K562 (cell line): Measurements from ENCODE around the gene ZNF316. TPM values are rescaled to one million over a fixed set of nuclear protein-coding genes. Genes with fewer than 3 reads are reported as not detected.

Experiments
- ATAC-seq: fragments of 200-7000 bp; cut with Tn5 transposase; 3 replicates; pipeline ENCODE4 v1.9.1; 2020; ENCODE audit warnings: moderate library complexity
- BruUV-seq: library from RNA; stranded (reverse); fragments of 400-500 nt; replicated peaks from 2 replicates; lab custom pipeline; 2021; lab: Mats Ljungman, UMichigan
- CTCF ChIA-PET: fragments of 300-600 bp; formaldehyde crosslinking; extraction: SDS; loops from one replicate; lab custom pipeline; 2021; ENCODE audit warnings: low intra/inter-chr PET ratio; lab: Yijun Ruan, JAX
- POLR2A ChIA-PET: fragments of 300-600, 350-650 bp; sonication (Branson Sonifier 250); formaldehyde crosslinking; extraction: SDS; loops from one replicate; lab custom pipeline; 2021; ENCODE audit warnings: antibody characterized with exemption, inconsistent platforms; lab: Yijun Ruan, JAX
- DNase-seq, 4 experiments: peaks; one replicate each; pipeline versions ENCODE4 v3.0.0 to v3.0.0-alpha.2; 2011 to 2018; ENCODE audit warnings: low spot score in 3 of 4, mixed read lengths in 3 of 4; ENCODE audit errors: extremely low read depth in 1 of 4
- FAIRE-seq: peaks from 2 replicates; lab custom pipeline; 2011; peaks lifted over from hg19 to GRCh38; lab: Jason Lieb, UNC
- H2AFZ ChIP-seq: 2 replicates; pipeline ENCODE4 v1.6.0; 2011; ENCODE audit warnings: low read depth, low read length, control low read depth, inconsistent platforms
- H3K27ac ChIP-seq: fragments of 200-600 bp; 3 replicates; pipeline ENCODE4 v1.8.0; 2011; ENCODE audit warnings: low read depth, mild to moderate bottlenecking, control low read depth, inconsistent platforms, low read length, moderate library complexity, mixed read lengths; ENCODE audit errors: extremely low read depth
- H3K27me3 ChIP-seq, 2 experiments: fragments of 300-600 bp in 1 of 2; 2 replicates in 1 of 2; 3 replicates in 1 of 2; pipeline versions ENCODE4 v1.6.0 to v1.8.0; 2011; ENCODE audit warnings: inconsistent platforms in 2 of 2, low read length in 2 of 2, mild to moderate bottlenecking in 1 of 2, mixed read lengths in 1 of 2, moderate library complexity in 1 of 2; ENCODE audit not compliant: control insufficient read depth in 2 of 2, insufficient read depth in 2 of 2
- H3K36me3 ChIP-seq: fragments of 300-600 bp; 3 replicates; pipeline ENCODE4 v1.8.0; 2011; ENCODE audit warnings: mild to moderate bottlenecking, low read length, inconsistent platforms; ENCODE audit not compliant: control insufficient read depth, insufficient read depth
- H3K4me1 ChIP-seq, 2 experiments: fragments of 200-600 bp in 1 of 2; replicated peaks in 1 of 2; 2 replicates in 1 of 2; 3 replicates in 1 of 2; pipeline versions ENCODE4 v1.5.1 to v1.8.0; 2011; ENCODE audit warnings: inconsistent platforms in 2 of 2, low read length in 2 of 2, mild to moderate bottlenecking in 1 of 2, mixed read lengths in 1 of 2, moderate library complexity in 1 of 2; ENCODE audit not compliant: control insufficient read depth in 2 of 2, insufficient read depth in 2 of 2
- H3K4me2 ChIP-seq: 2 replicates; pipeline ENCODE4 v1.6.1; 2011; ENCODE audit warnings: low read length, control low read depth, inconsistent platforms, mixed read lengths; ENCODE audit not compliant: insufficient read depth
- H3K4me3 ChIP-seq: fragments of 200-600 bp; sonication (generic), shearing (Covaris generic); 2 replicates; pipeline ENCODE4 v1.5.1; 2016; ENCODE audit warnings: control low read depth, inconsistent platforms
- H3K79me2 ChIP-seq: fragments of 200-600 bp; 3 replicates; pipeline ENCODE4 v1.8.0; 2011; ENCODE audit warnings: low read length, inconsistent platforms; ENCODE audit not compliant: control insufficient read depth, insufficient read depth
- H3K9ac ChIP-seq, 2 experiments: 2 replicates each; pipeline versions ENCODE4 v1.6.0 to v1.6.1; 2011; ENCODE audit warnings: low read depth in 2 of 2, low read length in 2 of 2, control low read depth in 1 of 2, inconsistent platforms in 1 of 2, mild to moderate bottlenecking in 1 of 2, mixed read lengths in 1 of 2; ENCODE audit not compliant: insufficient read depth in 1 of 2
- H3K9me1 ChIP-seq: one replicate; pipeline ENCODE4 v1.6.0; 2011; ENCODE audit warnings: inconsistent platforms, mild to moderate bottlenecking, low read length, moderate library complexity; ENCODE audit not compliant: control insufficient read depth, insufficient read depth
- H3K9me3 ChIP-seq: replicated peaks from 2 replicates; pipeline ENCODE4 v1.5.1; 2011; ENCODE audit warnings: low read depth, low read length, inconsistent platforms; ENCODE audit not compliant: control insufficient read depth, insufficient read depth
- H4K20me1 ChIP-seq: replicated peaks from 2 replicates; pipeline ENCODE4 v1.6.1; 2011; ENCODE audit warnings: low read length, inconsistent platforms, mixed read lengths; ENCODE audit not compliant: control insufficient read depth, insufficient read depth
- BRF1 ChIP-seq: IDR thresholded peaks from 3 replicates; pipeline ENCODE4 v1.6.1; 2011; ENCODE audit warnings: borderline replicate concordance, mild to moderate bottlenecking; ENCODE audit not compliant: insufficient read length; ENCODE audit errors: extremely low read depth
- ELK1 ChIP-seq: sonication (generic); formaldehyde crosslinking; IDR thresholded peaks from 2 replicates; pipeline ENCODE4 v1.8.1; 2022; ENCODE audit warnings: missing genetic modification reagents
- ERF ChIP-seq: fragments of 450-650 bp; formaldehyde crosslinking; IDR thresholded peaks from 2 replicates; pipeline ENCODE4 v1.4.0; 2020; ENCODE audit warnings: mild to moderate bottlenecking, mixed read lengths
- HDGF ChIP-seq: fragments of 450-650 bp; IDR thresholded peaks from 2 replicates; pipeline ENCODE4 v1.6.1; 2016
- MCM2 ChIP-seq: fragments of 450-650 bp; IDR thresholded peaks from 2 replicates; pipeline ENCODE4 v1.6.1; 2017; ENCODE audit warnings: low read depth, mild to moderate bottlenecking
- MGA ChIP-seq: fragments of 450-650 bp; IDR thresholded peaks from 2 replicates; pipeline ENCODE4 v1.6.1; 2016; ENCODE audit warnings: mild to moderate bottlenecking, moderate library complexity
- NCOA4 ChIP-seq: fragments of 450-650 bp; IDR thresholded peaks from 2 replicates; pipeline ENCODE4 v1.6.1; 2018; ENCODE audit warnings: mild to moderate bottlenecking; ENCODE audit not compliant: partially characterized antibody
- PYGO2 ChIP-seq: fragments of 450-650 bp; IDR thresholded peaks from 2 replicates; pipeline ENCODE4 v1.6.1; 2016; ENCODE audit warnings: mild to moderate bottlenecking, missing genetic modification characterization, moderate library complexity, missing compliant biosample characterization
- ZNF512 ChIP-seq: IDR thresholded peaks from 2 replicates; pipeline ENCODE4 v1.6.1; 2016; ENCODE audit warnings: missing genetic modification characterization, missing compliant biosample characterization
- WGBS: fragments of 100-300 bp; shearing (Covaris generic); methylation state at CpG from one replicate; pipeline ENCODE4 v1.1.6; 2016; ENCODE audit warnings: low coverage, mixed read lengths; ENCODE audit not compliant: insufficient coverage; ENCODE audit errors: missing lambda C conversion rate; 5-methylcytosine and 5-hydroxymethylcytosine counted together
- in situ Hi-C: fragments of 300-500 bp; cut with MboI; formaldehyde crosslinking; loops from 4 replicates; pipeline ENCODE4 v1.15.0; 2018; ENCODE audit warnings: inconsistent platforms, mixed read lengths
- intact Hi-C: fragments of 100-400 bp; cut with micrococcal nuclease; formaldehyde crosslinking; loops from 2 replicates; pipeline ENCODE4 v1.14.2; 2022
- polyA plus RNA-seq, 8 experiments: library from polyadenylated mRNA; depleted of rRNA in 4 of 8; stranded (reverse) in 5 of 8; unstranded in 3 of 8; fragments of >200 nt; fragmentation: Nextera tagmentation in 2 of 8; fragmentation: Illumina TruSeq in 1 of 8; extraction: Ambion mirVana in 2 of 8; extraction: Trizol in 1 of 8; gene quantifications; 2 replicates each; pipeline versions ENCODE4 v1.2.1 to v1.2.3, GENCODE V29; 2011 to 2014; ENCODE audit warnings: inconsistent platforms in 1 of 8, missing spikeins in 1 of 8
- total RNA-seq, 7 experiments: library from RNA; depleted of rRNA in 6 of 7; stranded (reverse); fragments of >200 nt in 6 of 7; fragmentation: Illumina TruSeq in 2 of 7; extraction: Trizol in 2 of 7; gene quantifications; 2 replicates each; pipeline versions ENCODE4 v1.2.1 to v1.2.3, GENCODE V29; 2011 to 2021; ENCODE audit warnings: low replicate concordance in 1 of 7

The ZNF316 gene
- total and polyA plus RNA-seq, 9 of the 15 experiments (the other 6 are each of a cell fraction or from before 2014, with no cell fraction given): 0.10 to 34.0 (median 8.6) TPM

DNA sequence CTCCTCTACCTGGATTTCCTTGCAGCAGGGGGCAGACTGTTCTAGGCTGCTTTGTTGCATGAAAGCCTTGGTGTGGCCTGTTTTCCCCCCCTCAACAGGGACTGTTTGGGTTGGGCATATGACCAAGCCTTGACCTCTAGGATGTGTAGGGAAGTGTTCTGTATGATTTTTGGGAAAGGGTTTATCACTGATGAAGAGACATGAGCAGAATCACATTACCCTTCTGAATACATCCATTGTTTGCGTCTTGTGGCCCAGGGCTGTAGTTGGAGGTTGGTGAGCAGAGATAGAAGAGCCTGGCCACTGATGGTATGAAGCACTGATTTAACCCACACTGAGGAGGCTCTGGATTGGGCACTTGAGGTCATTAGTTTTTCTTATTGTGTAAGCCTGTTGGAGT, 43.0 kb downstream of the ZNF316 start:
- Histone ChIP-seq H4K20me1 (no peaks in the 10 kb centered on the region), H3K9me1 (no peaks in the 10 kb centered on the region), H2AFZ (no peak overlapping the region), H3K4me2 (no peak overlapping the region), H3K9ac (no peak overlapping the region), H3K9me3 (peaks cover 18% of the 10 kb centered on the region), H3K79me2 (no peaks in the 10 kb centered on the region), H3K4me3 (no peak overlapping the region), H3K27me3 (no peaks in the 10 kb centered on the region), H3K27ac (no peak overlapping the region), H3K36me3 (no peaks in the 10 kb centered on the region), H3K4me1 (no peaks in the 10 kb centered on the region)
- FAIRE-seq: no peak
- no TSS peak for BruUV-seq
- intact Hi-C loops: no loop called here
- POLR2A ChIA-PET: no interaction called here
- DNase-seq: no peak
- in situ Hi-C loops: no loop called here
- no peak for ATAC-seq
- CTCF ChIA-PET: no interaction called here
- 6% methylated on average over 1 of the region's 1 CpG for WGBS
- TF ChIP-seq MGA (no peak), NCOA4 (no peak), HDGF (no peak), ERF (CRISPR knock-in tag) (no peak), ZNF512 (tag) (no peak), MCM2 (no peak), PYGO2 (tag) (no peak), ELK1 (CRISPR knock-in tag) (no peak), BRF1 (no peak)
